GM12875 (cell line): ENCODE results near the gene SLC9A9.

ENCODE experiments used
- H3K4me3 ChIP-seq: one replicate; pipeline ENCODE4 v1.5.1; 2011; ENCODE audit warnings: low read depth, low read length, control low read depth
- TF ChIP-seq, protein P1 (sequence below): IDR thresholded peaks from 2 replicates; pipeline ENCODE4 v1.5.1; 2011; ENCODE audit warnings: low read depth, mild to moderate bottlenecking, control low read depth, inconsistent platforms, low read length, moderate library complexity, borderline replicate concordance; ENCODE audit not compliant: insufficient read depth

The SLC9A9 gene

DNA sequence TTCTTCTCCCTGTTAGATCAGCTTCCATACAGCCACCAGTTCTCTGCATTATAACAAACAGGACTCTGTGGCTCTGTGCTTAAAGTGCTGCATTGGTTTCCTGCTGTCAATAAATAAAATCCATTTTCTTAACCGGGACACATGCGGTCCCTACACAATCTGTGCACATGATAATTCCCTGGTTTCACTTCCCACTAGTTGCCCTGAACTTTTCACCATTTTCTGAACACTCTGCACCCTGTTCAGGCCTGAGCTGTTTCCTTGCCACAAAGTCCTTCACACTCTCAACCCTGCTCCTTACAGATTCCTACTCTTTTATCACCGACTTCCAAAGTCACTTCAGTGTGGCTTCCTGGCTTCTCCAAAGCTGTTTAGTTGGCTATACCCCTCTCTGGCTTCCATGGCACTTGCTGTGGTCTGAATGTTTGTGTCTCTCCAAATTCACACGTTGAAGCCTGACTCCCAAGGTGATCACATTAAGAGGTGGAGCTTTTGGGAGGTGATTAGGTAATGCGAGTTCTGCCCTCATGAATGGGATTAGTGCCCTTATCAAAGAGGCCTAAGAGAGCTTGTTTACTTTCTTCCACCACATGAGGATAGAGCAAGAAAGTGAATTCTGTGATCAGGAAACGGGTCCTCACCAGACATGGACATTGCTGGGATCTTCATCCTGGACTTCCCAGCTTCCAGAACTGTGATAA, 495.3 kb downstream of the SLC9A9 start:
- TF ChIP-seq, protein P1, sequence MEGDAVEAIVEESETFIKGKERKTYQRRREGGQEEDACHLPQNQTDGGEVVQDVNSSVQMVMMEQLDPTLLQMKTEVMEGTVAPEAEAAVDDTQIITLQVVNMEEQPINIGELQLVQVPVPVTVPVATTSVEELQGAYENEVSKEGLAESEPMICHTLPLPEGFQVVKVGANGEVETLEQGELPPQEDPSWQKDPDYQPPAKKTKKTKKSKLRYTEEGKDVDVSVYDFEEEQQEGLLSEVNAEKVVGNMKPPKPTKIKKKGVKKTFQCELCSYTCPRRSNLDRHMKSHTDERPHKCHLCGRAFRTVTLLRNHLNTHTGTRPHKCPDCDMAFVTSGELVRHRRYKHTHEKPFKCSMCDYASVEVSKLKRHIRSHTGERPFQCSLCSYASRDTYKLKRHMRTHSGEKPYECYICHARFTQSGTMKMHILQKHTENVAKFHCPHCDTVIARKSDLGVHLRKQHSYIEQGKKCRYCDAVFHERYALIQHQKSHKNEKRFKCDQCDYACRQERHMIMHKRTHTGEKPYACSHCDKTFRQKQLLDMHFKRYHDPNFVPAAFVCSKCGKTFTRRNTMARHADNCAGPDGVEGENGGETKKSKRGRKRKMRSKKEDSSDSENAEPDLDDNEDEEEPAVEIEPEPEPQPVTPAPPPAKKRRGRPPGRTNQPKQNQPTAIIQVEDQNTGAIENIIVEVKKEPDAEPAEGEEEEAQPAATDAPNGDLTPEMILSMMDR = no peak
- H3K4me3 ChIP-seq = no peak overlapping the region

DNA sequence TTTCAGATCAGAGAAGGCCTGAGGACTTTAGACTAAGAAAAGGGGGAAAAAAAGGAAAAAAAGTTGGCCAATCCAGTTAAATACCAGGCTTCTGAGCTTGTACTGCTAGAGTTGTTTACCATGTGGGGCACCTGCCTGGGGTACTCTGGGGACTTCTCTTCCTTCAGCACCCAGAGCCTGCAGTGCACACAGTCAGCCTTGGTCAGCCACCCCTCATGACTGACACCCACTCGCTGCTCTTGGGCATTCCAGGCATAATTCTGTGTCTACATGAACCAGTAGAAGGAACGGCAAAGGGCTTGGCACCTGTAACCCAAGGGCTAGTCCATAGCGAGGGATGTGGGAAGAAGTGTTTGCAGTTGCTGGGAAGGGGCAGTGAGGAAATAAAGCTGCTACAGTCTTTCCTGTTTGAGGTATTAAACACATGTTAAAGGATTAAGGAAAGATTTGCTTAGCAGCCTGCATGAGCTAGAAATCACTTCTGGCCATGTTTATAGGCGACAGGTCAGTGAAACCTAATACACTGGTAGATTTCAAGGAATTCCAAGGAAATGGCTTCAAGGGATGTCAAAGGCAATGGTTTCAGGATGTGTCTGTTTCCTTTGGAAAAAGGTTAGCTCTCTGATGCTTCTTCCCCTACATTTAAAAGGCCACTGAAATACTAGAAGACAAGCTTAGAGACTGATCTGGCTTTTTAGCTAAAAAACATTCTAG, 496.2 kb downstream of the SLC9A9 start:
- H3K4me3 ChIP-seq = no peak overlapping the region
- TF ChIP-seq, protein P1 = no peak

DNA sequence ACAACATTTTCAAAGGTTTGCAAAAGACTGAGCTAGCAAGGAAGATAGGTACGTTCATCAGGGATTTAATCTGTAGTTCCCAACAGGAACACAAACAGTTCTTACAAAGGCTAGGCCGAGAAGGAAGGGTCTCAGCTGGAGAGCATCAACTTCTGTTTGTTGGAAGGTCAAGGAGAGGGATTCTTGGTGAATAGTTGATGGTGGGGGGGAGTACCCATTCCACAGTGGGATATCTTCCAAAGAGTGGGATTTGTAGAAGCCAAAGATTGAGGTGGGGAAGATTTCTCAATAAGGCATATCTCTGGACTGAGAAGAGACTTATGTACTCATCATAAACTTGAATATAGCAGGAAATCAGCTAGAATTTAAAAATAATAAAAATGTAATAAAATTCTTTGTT, 496.9 kb downstream of the SLC9A9 start:
- TF ChIP-seq, protein P1 = no peak
- no peak overlapping the region for H3K4me3 ChIP-seq

DNA sequence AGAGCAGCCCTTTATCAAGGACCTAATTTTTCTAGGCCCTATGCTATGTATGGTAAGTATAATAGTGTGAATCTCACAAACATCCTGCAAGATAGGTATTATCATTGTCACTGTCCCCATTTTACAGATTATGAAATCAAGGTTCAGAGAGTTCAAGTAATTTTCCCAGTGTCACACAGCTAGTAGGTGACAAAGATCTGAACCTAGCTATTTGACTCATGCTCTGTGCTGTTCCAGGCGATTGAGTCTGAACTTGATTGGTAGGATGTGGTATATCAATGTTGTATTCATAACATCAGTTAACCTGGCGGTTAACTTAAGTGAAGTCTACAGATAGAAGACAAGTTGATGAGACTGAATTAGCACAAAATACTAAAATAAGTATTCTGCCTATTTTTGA, 498.8 kb downstream of the SLC9A9 start:
- no peak overlapping the region for H3K4me3 ChIP-seq
- TF ChIP-seq, protein P1 = no peak

DNA sequence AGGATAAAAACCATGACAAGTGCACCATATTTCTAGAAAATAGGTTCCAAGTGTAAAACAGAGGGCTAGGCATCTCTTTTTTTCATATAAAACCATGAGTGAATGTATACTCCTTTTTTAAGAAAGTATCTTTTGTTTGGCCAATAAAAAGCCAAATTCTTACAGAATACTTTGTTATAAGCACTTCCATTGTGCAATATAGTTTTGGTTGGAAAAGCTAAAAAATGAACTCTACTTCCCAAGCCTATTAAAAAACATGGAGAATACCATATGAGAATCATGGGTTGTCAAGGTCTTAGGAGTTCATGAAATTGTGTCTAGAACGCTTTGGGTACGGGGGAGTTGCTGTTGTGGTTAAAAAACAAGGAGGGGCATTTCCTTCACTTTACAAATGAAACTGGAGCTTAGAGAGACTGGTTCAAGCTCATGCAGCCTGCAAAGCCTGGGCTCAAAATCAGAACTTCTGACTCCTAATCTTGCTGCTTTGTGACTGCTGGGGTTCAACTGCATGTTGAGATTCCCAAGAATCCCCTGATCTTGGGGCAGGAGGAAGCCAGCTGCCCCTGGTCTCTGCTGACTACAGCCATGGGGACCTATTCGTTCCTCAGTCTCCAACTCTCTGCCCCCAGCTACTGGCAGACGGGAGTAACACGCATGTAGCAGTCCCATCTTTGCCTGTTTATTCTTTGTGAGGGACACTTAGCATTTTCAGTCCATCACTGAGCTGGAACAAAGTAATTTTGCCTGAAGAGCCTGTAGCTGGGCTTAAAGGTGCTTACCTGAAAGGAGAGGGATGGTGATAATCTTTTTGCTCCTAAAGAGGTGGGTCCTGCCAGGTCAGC, 499.6 kb downstream of the SLC9A9 start:
- TF ChIP-seq, protein P1 = peak; percentile 60
- no peak overlapping the region for H3K4me3 ChIP-seq

DNA sequence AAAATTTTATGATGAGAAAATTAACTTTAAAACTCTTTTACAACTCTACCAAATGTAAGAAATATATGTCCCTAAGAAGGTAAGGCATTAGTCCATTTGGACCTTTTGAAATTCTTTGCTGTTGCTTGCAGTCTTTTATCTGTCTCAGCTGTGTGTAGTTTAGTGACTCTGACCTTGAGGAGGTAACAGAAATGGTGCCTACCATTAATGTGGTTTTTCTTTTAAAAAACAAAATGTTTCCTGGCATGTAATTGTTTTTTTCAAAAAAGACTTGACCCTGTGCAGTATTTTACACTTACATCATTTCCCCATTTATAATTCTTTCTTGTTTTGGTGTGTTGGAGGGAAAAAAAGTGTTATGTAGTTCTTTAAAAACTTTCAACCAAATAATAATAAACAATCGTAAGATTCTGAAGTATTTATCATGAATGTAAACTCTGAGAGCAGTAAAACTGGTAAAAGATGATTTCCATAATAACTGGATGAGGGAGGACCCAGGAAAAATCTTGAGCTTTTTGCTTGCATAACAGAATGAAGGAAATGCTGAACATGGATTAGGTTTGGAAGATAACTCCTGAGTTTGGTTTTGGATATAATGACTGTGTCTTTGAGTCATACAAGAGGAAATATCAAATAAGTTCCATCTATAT, 503.6 kb downstream of the SLC9A9 start:
- TF ChIP-seq, protein P1 = no peak
- H3K4me3 ChIP-seq = no peak overlapping the region
